A673 (cell line): Measurements from ENCODE around the gene COL20A1. TPM values are rescaled to one million over a fixed set of nuclear protein-coding genes. Genes with fewer than 3 reads are reported as not detected.

Source experiments
- BruUV-seq: library from RNA; stranded (reverse); fragments of 400-500 nt; replicated peaks from 2 replicates; lab custom pipeline; 2021; lab: Mats Ljungman, UMichigan
- CTCF ChIA-PET: fragments of 300-600 bp; sonication (Branson Sonifier 250); formaldehyde crosslinking; loops from one replicate; lab custom pipeline; 2022; ENCODE audit warnings: antibody characterized with exemption; lab: Charles Lee
- POLR2A ChIA-PET: fragments of 300-600 bp; sonication (Branson Sonifier 250); formaldehyde crosslinking; loops from one replicate; lab custom pipeline; 2022; ENCODE audit warnings: antibody characterized with exemption; ENCODE audit not compliant: low non-redundant PET; lab: Charles Lee
- DNase-seq: peaks from one replicate; pipeline ENCODE4 v3.0.0-alpha.2; 2015; ENCODE audit warnings: low spot score
- H3K27ac ChIP-seq: fragments of 200-600 bp; sonication (generic); 2 replicates; pipeline ENCODE4 v1.5.1; 2016; ENCODE audit warnings: mixed run types, low read depth, mild to moderate bottlenecking, mixed read lengths, antibody characterized with exemption, low read length; ENCODE audit not compliant: poor library complexity, severe bottlenecking
- H3K27me3 ChIP-seq: fragments of 200-600 bp; sonication (generic); replicated peaks from 2 replicates; pipeline ENCODE4 v1.6.1; 2017; ENCODE audit warnings: mixed run types, low read depth, mild to moderate bottlenecking, mixed read lengths, antibody characterized with exemption, low read length; ENCODE audit not compliant: insufficient read depth, poor library complexity
- H3K36me3 ChIP-seq: fragments of 200-600 bp; sonication (generic); 2 replicates; pipeline ENCODE4 v1.6.1; 2016; ENCODE audit warnings: mixed run types, mild to moderate bottlenecking, mixed read lengths, antibody characterized with exemption, low read length; ENCODE audit not compliant: insufficient read depth, poor library complexity, severe bottlenecking
- H3K4me1 ChIP-seq: fragments of 200-600 bp; sonication (generic); 2 replicates; pipeline ENCODE4 v1.6.1; 2017; ENCODE audit warnings: mixed run types, mild to moderate bottlenecking, mixed read lengths, antibody characterized with exemption, low read length; ENCODE audit not compliant: insufficient read depth, poor library complexity, severe bottlenecking
- H3K4me3 ChIP-seq: fragments of 200-600 bp; sonication (generic); 2 replicates; pipeline ENCODE4 v1.5.1; 2016; ENCODE audit warnings: low read depth, mixed run types, mild to moderate bottlenecking, mixed read lengths, low read length; ENCODE audit not compliant: poor library complexity, severe bottlenecking
- H3K9me3 ChIP-seq: fragments of 200-600 bp; sonication (generic); 2 replicates; pipeline ENCODE4 v1.6.1; 2016; ENCODE audit warnings: mixed run types, low read depth, mild to moderate bottlenecking, mixed read lengths, antibody characterized with exemption, low read length; ENCODE audit not compliant: poor library complexity, severe bottlenecking
- CTCF ChIP-seq: fragments of 300-800, 200-600 bp; sonication (generic); conservative IDR thresholded peaks from 2 replicates; pipeline ENCODE4 v1.5.1; 2017; ENCODE audit warnings: low read depth, mild to moderate bottlenecking, antibody characterized with exemption, low read length, moderate library complexity, mixed read lengths
- EZH2 ChIP-seq: fragments of 200-600 bp; sonication (generic); IDR thresholded peaks from 2 replicates; pipeline ENCODE4 v1.6.1; 2017; ENCODE audit warnings: borderline replicate concordance, low read depth, mild to moderate bottlenecking, mixed read lengths, antibody characterized with exemption, low read length; ENCODE audit not compliant: poor library complexity, severe bottlenecking
- intact Hi-C: fragments of 100-400 bp; cut with micrococcal nuclease; formaldehyde crosslinking; loops from one replicate; pipeline ENCODE4 v1.10.0; 2022; ENCODE audit not compliant: unreplicated experiment
- total RNA-seq: library from RNA; stranded (reverse); gene quantifications from 2 replicates; pipeline ENCODE4 v1.2.3, GENCODE V29; 2021

Gene COL20A1
- total RNA-seq, 1 experiment from 2014 or later: not detected

GRCh38 chr20:63310265-63310991 lies 17.4 kb downstream of the COL20A1 start:
- CTCF ChIA-PET: interaction anchor here (3.2 kb wide), 1 partner anchor 71 kb away, joined by 45 read pairs; no protein-coding TSS in a partner anchor
- BruUV-seq: no TSS peak
- no peaks in the 10 kb centered on the region for H3K36me3 ChIP-seq
- no peak for DNase-seq
- H3K27ac ChIP-seq: no peak overlapping the region
- H3K9me3 ChIP-seq: no peaks in the 10 kb centered on the region
- H3K4me3 ChIP-seq: no peak overlapping the region
- no peaks in the 10 kb centered on the region for H3K4me1 ChIP-seq
- H3K27me3 ChIP-seq: no peaks in the 10 kb centered on the region
- POLR2A ChIA-PET: no interaction called here
- no peak for TF ChIP-seq CTCF
- no peak for TF ChIP-seq EZH2
- intact Hi-C loops: no loop called here

DNA sequence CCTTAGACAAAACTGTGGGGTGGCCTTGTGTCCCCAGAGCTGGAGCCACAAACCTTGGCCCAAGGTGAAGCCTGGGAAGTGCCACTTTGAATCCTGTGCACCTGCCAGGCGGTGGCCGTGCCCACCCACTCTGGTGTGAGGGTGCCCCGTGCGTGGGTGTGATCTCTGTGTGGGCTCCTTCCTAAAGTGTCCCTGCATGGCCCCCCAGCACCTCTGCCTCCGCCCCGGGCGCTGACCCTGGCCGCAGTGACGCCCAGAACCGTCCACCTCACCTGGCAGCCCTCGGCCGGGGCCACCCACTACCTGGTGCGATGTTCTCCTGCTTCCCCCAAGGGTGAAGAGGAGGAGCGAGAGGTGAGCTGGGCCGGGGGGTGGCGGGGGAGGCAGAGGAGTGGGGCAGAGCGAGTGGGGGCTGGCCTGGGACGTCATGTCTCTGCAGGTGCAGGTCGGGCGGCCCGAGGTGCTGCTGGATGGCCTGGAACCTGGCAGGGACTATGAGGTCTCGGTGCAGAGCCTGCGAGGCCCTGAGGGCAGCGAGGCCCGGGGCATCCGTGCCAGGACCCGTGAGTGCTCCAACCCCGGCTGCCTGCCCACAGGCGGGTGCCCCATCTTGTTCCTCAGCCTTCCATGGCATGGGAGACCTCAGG lies 18.3 kb downstream of the COL20A1 start:
- no peaks in the 10 kb centered on the region for H3K9me3 ChIP-seq
- no peak for TF ChIP-seq EZH2
- no peak for TF ChIP-seq CTCF
- ChIA-PET CTCF (no interaction called here), POLR2A (no interaction called here)
- no peak overlapping the region for H3K4me3 ChIP-seq
- no peak for DNase-seq
- H3K36me3 ChIP-seq: no peaks in the 10 kb centered on the region
- no peaks in the 10 kb centered on the region for H3K27me3 ChIP-seq
- no peak overlapping the region for H3K27ac ChIP-seq
- no peaks in the 10 kb centered on the region for H3K4me1 ChIP-seq
- intact Hi-C loops: no loop called here
- BruUV-seq: no TSS peak

GRCh38 chr20:63311833-63312243 lies 18.9 kb downstream of the COL20A1 start:
- TF ChIP-seq EZH2 (no peak), CTCF (no peak)
- BruUV-seq: no TSS peak
- POLR2A ChIA-PET: no interaction called here

More at GRCh38 chr20:63311833-63312243, 18.9 kb downstream of the COL20A1 start:
- Histone ChIP-seq H3K36me3 (no peaks in the 10 kb centered on the region), H3K9me3 (no peaks in the 10 kb centered on the region), H3K4me1 (no peaks in the 10 kb centered on the region), H3K27me3 (no peaks in the 10 kb centered on the region), H3K4me3 (no peak overlapping the region), H3K27ac (no peak overlapping the region)
- intact Hi-C loops: no loop called here
- DNase-seq: no peak
- CTCF ChIA-PET: no interaction called here
